Psoas muscle (tissue), 8 donors: Measurements from ENCODE around the gene TMEM208. TPM values are rescaled to one million over a fixed set of nuclear protein-coding genes. Genes with fewer than 3 reads are reported as not detected.

ENCODE experiments used
- ATAC-seq, 4 donors: fragments of 200-7000 bp; cut with Tn5 transposase; one replicate each; pipeline ENCODE4 v1.9.1; 2020; ENCODE audit warnings: moderate library complexity in 3 of 4, mild to moderate bottlenecking in 2 of 4
- DNase-seq, 2 donors: peaks; one replicate each; pipeline ENCODE4 v3.0.0-alpha.2; 2020
- H3K27ac ChIP-seq: fragments of 200-600 bp; one replicate; pipeline ENCODE4 v1.8.0; 2022
- H3K27me3 ChIP-seq, 3 donors: fragments of 200-600 bp in 1 of 3; one replicate each; pipeline versions ENCODE4 v1.6.1 to v1.8.0; 2013 to 2022; ENCODE audit warnings: low read length in 2 of 3, mild to moderate bottlenecking in 2 of 3, moderate library complexity in 1 of 3; ENCODE audit not compliant: insufficient read depth in 3 of 3
- H3K36me3 ChIP-seq, 2 donors: fragments of 200-600 bp in 1 of 2; one replicate each; pipeline versions ENCODE4 v1.6.1 to v1.8.0; 2013 to 2022; ENCODE audit warnings: low read depth in 1 of 2, mild to moderate bottlenecking in 1 of 2, moderate library complexity in 1 of 2; ENCODE audit not compliant: insufficient read depth in 1 of 2
- H3K4me1 ChIP-seq: fragments of 200-600 bp; one replicate; pipeline ENCODE4 v1.8.0; 2022
- H3K4me3 ChIP-seq: fragments of 200-600 bp; one replicate; pipeline ENCODE4 v1.8.0; 2022; ENCODE audit warnings: mild to moderate bottlenecking
- H3K9me3 ChIP-seq: fragments of 200-600 bp; one replicate; pipeline ENCODE4 v1.8.0; 2022
- CTCF ChIP-seq: fragments of 200-600 bp; IDR thresholded peaks from one replicate; pipeline ENCODE4 v1.8.0; 2022; ENCODE audit warnings: antibody characterized with exemption
- WGBS, 3 donors: extraction: QIAGEN DNeasy Blood & Tissue Kit; methylation state at CpG; one replicate each; pipeline versions ENCODE4 v1.1.6 to v1.1.7; 2013; 5-methylcytosine and 5-hydroxymethylcytosine counted together
- intact Hi-C, 2 donors: fragments of 100-400 bp; cut with DNase I; formaldehyde crosslinking; loops; one replicate each; pipeline versions ENCODE4 v1.11.0 to v1.14.2; 2022
- polyA plus RNA-seq, 3 donors: library from polyadenylated mRNA; stranded (reverse); fragments of 200-250 nt; gene quantifications; one replicate each; pipeline ENCODE4 v1.2.3, GENCODE V29; 2013
- total RNA-seq, 4 donors: library from RNA; stranded (reverse); fragmentation: NEBNext Ultra II Directional in 2 of 4; extraction: Animal tissue kit (Norgen Biotek cat#: 25700) in 2 of 4; gene quantifications; one replicate each; pipeline versions ENCODE4 v1.2.1 to v1.2.4, GENCODE V29; 2021 to 2023
- donor health status: healthy with polysubstance abuse.
- donor health status: DM: no; HTN: no; CAD: no; lungs with moderate emphysema.
- donor health status: Bipolar disorder and iron deficiency.
- donor health status: healthy.
- donor health status: DM: yes; HTN: yes; CAD: no.
- donor health status: DM: no; HTN: no; CAD: no.
- donor health status: DM: no; HTN: no; CAD: no.
- donor health status: DM: yes; HTN: yes; CAD: no.

Gene TMEM208
- total and polyA plus RNA-seq, 7 donors, result 10.1 to 111 (median 32.7) TPM

DNA sequence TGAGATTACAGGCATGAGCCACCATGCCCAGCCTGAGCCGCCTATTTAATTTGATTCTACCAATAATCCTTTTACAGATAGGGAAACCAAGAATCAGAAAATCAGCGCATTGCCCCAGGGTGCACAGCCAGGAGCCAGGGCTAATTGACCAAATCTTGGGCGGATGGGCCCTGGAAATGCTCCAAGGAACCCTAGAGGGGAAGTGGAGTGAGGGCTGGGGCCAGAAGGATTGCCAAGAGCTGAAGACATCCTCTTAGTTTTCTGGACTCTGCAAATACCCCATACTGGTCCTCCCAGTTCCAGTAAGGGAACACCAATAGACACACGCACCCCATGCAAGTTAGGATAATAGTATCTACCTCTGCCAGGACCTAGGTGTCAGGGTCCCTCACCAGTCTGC lies 16.6 kb downstream of the TMEM208 start:
- peak in 1 of 2 donors; percentile 62 for DNase-seq
- H3K4me1 ChIP-seq, result peaks cover 72% of the 10 kb centered on the region
- peaks cover 0 to 13% of the 10 kb centered on the region in 2 donors for H3K36me3 ChIP-seq
- no peak for TF ChIP-seq CTCF
- peak overlapping the region; percentile 99 for H3K27ac ChIP-seq
- ATAC-seq, result no peak
- H3K27me3 ChIP-seq, result no peaks in the 10 kb centered on the region
- H3K9me3 ChIP-seq, result no peaks in the 10 kb centered on the region
- intact Hi-C loops, result no loop called here
- 62 to 75% (median 63%) methylated on average over 4 of the region's 4 CpGs for WGBS, 3 donors
- H3K4me3 ChIP-seq, result peak overlapping the region; percentile 33

DNA sequence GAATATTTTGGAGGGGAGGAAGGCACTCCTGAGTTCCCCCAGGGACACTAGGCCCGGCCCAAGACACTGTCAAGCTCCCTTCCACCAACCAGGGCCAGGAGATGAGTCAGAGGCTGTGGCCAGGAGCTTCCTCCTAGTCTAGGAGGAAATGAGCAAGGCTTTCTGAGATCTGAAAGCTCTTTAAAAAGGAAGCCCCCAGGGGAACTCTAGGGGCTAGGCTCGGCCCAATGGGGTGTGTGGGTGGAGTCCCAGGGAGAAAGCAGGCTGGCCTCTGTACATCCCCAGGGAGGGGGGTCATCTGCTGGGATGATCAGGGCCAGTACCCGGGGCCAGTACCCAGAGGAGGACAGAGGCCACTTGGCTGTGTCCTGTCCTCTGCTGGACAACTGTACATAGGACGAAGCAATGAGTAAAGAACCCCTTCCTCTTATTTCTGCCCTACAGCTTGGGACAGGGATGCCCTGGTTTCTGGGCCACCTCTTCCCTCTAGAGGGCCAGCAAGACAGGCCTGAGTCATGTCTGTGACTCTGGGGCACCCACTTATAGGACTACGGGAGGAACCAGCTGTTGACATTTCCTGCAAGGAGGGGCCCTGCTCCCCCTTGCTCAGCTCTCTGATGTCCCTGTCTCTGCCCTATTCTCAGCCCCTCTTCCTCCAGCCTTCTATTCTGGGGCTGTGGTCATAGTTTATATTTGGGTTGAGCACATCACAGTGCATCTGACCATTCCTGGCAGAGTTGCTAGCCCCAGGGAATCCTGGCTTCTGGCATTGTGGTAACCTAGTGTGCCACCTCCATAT lies 17.7 kb downstream of the TMEM208 start:
- peak overlapping the region; percentile 94 for H3K4me3 ChIP-seq
- WGBS, 3 donors, result 2 to 3% (median 2%) methylated on average over 5 of the region's 5 CpGs
- intact Hi-C loops, result no loop called here
- peak; percentile 16 for TF ChIP-seq CTCF
- H3K4me1 ChIP-seq, result peaks cover 65% of the 10 kb centered on the region
- peak overlapping the region; percentile 99 for H3K27ac ChIP-seq
- DNase-seq (peak; percentile 85 to 93), ATAC-seq (peak; percentile 54 to 67 (median 62))
- H3K27me3 ChIP-seq, result no peaks in the 10 kb centered on the region
- H3K36me3 ChIP-seq, result peaks cover 0 to 2% of the 10 kb centered on the region in 2 donors
- no peaks in the 10 kb centered on the region for H3K9me3 ChIP-seq

GRCh38 chr16:67245186-67245585 lies 18.3 kb downstream of the TMEM208 start:
- peak; percentile 18 to 67 for DNase-seq
- ATAC-seq, result peak in 3 of 4 donors; percentile 4 to 9 (median 6)
- Histone ChIP-seq H3K4me1 (peaks cover 61% of the 10 kb centered on the region), H3K9me3 (no peaks in the 10 kb centered on the region), H3K4me3 (peak overlapping the region; percentile 94), H3K36me3 (no peaks in the 10 kb centered on the region), H3K27me3 (no peaks in the 10 kb centered on the region), H3K27ac (peak overlapping the region; percentile 99)
- 19 to 42% (median 22%) methylated on average over 4 of the region's 4 CpGs for WGBS, 3 donors
- intact Hi-C loops, result no loop called here
- TF ChIP-seq CTCF, result no peak

DNA sequence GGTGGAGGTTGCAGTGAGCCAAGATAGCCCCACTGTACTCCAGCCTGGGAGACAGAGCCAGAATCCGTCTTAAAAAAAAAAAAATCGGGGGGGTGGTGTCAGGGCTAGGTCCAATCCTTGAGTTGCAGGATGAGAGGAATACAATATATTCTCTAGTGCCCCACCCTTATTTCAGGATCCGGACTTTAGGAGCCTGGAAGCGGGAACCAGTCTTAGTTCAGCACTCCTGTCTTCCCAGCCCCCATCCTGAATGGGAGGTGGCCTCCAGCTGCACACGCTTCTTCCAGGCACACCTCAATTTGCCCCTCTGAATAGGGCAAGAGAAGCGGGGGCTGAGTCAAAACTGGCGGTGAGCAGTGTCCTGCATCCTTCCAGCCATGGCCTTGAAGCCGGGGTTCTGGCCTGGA lies 18.7 kb downstream of the TMEM208 start:
- no peak for TF ChIP-seq CTCF
- no peaks in the 10 kb centered on the region for H3K9me3 ChIP-seq
- peak overlapping the region; percentile 94 for H3K4me3 ChIP-seq
- ATAC-seq (peak; percentile 5 to 16 (median 10)), DNase-seq (no peak)
- peak overlapping the region; percentile 99 for H3K27ac ChIP-seq
- H3K27me3 ChIP-seq, result no peaks in the 10 kb centered on the region
- peaks cover 56% of the 10 kb centered on the region for H3K4me1 ChIP-seq
- intact Hi-C loops, result no loop called here
- no peaks in the 10 kb centered on the region for H3K36me3 ChIP-seq
- WGBS, 3 donors, result 2 to 3% (median 3%) methylated on average over 8 of the region's 8 CpGs
